Measurements from ENCODE around the gene TPRG1L.

The TPRG1L gene

DNA sequence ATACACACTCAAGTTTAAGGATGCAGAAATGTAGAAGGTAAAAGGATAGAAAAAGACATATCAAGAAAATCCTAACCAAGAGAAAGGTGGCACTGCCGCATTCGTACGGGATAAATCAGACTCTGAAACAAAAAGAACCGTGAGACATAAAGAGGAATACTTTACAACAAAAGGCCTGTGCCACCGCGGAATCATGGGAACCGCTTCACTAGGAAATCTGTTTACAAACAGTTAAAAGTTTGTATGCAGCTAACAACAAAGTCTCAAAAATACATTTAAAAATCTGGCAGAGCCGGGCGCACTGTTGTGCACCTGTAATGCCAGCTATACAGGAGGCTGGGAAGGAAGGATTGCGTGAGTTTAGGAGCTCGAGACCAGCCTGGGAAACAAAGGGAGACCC, 17.0 kb downstream of the TPRG1L start:
- no peaks in the 10 kb centered on the region for H3K9me3 ChIP-seq
- TF ChIP-seq, protein P1, sequence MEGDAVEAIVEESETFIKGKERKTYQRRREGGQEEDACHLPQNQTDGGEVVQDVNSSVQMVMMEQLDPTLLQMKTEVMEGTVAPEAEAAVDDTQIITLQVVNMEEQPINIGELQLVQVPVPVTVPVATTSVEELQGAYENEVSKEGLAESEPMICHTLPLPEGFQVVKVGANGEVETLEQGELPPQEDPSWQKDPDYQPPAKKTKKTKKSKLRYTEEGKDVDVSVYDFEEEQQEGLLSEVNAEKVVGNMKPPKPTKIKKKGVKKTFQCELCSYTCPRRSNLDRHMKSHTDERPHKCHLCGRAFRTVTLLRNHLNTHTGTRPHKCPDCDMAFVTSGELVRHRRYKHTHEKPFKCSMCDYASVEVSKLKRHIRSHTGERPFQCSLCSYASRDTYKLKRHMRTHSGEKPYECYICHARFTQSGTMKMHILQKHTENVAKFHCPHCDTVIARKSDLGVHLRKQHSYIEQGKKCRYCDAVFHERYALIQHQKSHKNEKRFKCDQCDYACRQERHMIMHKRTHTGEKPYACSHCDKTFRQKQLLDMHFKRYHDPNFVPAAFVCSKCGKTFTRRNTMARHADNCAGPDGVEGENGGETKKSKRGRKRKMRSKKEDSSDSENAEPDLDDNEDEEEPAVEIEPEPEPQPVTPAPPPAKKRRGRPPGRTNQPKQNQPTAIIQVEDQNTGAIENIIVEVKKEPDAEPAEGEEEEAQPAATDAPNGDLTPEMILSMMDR (IDR thresholded peaks at IDR 0.05; ENCODE audit: low read depth, low read length): no peak
- no peak overlapping the region for H3K4me3 ChIP-seq (ENCODE audit: low read depth, low read length)
- no peaks in the 10 kb centered on the region for H3K4me1 ChIP-seq
- H3K27me3 ChIP-seq: no peaks in the 10 kb centered on the region
- no peak for DNase-seq
- no peaks in the 10 kb centered on the region; the same call in 1 of the 2 replicates for H3K36me3 ChIP-seq

GRCh38 chr1:3642919-3643675, 18.3 kb downstream of the TPRG1L start:
- Histone ChIP-seq H3K27me3 (no peaks in the 10 kb centered on the region), H3K36me3 (no peaks in the 10 kb centered on the region), H3K9me3 (no peaks in the 10 kb centered on the region), H3K4me1 (no peaks in the 10 kb centered on the region), H3K4me3 (ENCODE audit: low read depth, low read length) (no peak overlapping the region)
- TF ChIP-seq, protein P1 (IDR thresholded peaks at IDR 0.05; ENCODE audit: low read depth, low read length): no peak
- no peak for DNase-seq

DNA sequence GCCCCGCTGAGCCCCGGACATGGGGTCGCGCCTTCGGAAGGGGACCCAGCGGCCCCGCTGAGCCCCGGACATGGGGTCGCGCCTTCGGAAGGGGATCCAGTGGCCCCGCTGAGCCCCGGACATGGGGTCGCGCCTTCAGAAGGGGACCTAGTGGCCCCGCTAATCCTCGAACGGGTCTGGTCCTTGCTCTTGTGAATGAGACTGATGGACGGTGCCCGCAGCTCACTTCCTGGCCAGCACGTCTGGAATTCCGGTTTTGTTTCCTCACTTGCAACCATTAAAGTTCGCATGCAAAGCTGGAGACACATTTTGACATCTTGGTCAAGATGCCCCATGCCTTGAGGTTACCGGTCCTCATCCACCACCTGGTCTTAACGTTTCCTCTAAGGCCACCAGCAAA, 19.5 kb downstream of the TPRG1L start:
- Histone ChIP-seq H3K4me3 (ENCODE audit: low read depth, low read length) (no peak overlapping the region), H3K4me1 (no peaks in the 10 kb centered on the region), H3K27me3 (no peaks in the 10 kb centered on the region), H3K9me3 (no peaks in the 10 kb centered on the region), H3K36me3 (no peaks in the 10 kb centered on the region)
- no peak for DNase-seq
- TF ChIP-seq, protein P1 (IDR thresholded peaks at IDR 0.05; ENCODE audit: low read depth, low read length): no peak

DNA sequence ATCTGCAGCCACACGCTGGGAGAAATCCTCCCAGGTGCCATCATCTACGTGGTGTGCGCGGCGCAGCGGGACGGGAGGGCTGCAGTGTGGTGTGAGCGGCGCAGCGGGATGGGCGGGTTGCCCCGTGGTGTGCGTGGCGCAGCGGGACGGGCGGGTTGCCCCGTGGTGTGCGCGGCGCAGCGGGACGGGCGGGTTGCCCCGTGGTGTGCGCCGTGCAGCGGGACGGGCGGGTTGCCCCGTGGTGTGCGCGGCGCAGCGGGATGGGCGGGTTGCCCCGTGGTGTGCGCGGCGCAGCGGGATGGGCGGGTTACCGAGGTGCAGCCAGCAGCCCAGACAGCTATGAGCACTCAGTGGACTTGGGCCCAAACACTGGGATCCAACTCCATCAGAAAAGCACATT, 20.4 kb downstream of the TPRG1L start:
- TF ChIP-seq, protein P1 (IDR thresholded peaks at IDR 0.05; ENCODE audit: low read depth, low read length): no peak
- H3K36me3 ChIP-seq: no peaks in the 10 kb centered on the region
- H3K9me3 ChIP-seq: no peaks in the 10 kb centered on the region

GRCh38 chr1:3645666-3646355, 21.0 kb downstream of the TPRG1L start:
- TF ChIP-seq, protein P1 (IDR thresholded peaks at IDR 0.05; ENCODE audit: low read depth, low read length): no peak
- DNase-seq: no peak
- no peak overlapping the region for H3K4me3 ChIP-seq (ENCODE audit: low read depth, low read length)
- H3K36me3 ChIP-seq: no peaks in the 10 kb centered on the region
- H3K27me3 ChIP-seq: no peaks in the 10 kb centered on the region
- H3K4me1 ChIP-seq: no peaks in the 10 kb centered on the region
- H3K9me3 ChIP-seq: no peaks in the 10 kb centered on the region

More for the DNA sequence above, 20.4 kb downstream of the TPRG1L start:
- no peak overlapping the region for H3K4me3 ChIP-seq (ENCODE audit: low read depth, low read length)
- H3K27me3 ChIP-seq: no peaks in the 10 kb centered on the region
- no peaks in the 10 kb centered on the region for H3K4me1 ChIP-seq
- no peak for DNase-seq

- H3K4me1 ChIP-seq: no peaks in the 10 kb centered on the region
These were observed 21.8 kb downstream of the TPRG1L start for GRCh38 chr1:3646596-3646995.

More at GRCh38 chr1:3646596-3646995, 21.8 kb downstream of the TPRG1L start:
- no peak for DNase-seq
- Histone ChIP-seq H3K36me3 (no peaks in the 10 kb centered on the region), H3K27me3 (0 out of 2 replicates have a peak, but pooled peaks cover 3% of the 10 kb centered on the region), H3K4me3 (ENCODE audit: low read depth, low read length) (no peak overlapping the region), H3K9me3 (no peaks in the 10 kb centered on the region)
- TF ChIP-seq, protein P1 (IDR thresholded peaks at IDR 0.05; ENCODE audit: low read depth, low read length): no peak
